Gastroesophageal sphincter (tissue), 4 donors: ENCODE data around the gene ERBB4. TPM values are rescaled to one million over a fixed set of nuclear protein-coding genes. Genes with fewer than 3 reads are reported as not detected.

Experiments
- ATAC-seq: fragments of 150-250 bp; one replicate; pipeline ENCODE4 v1.9.1; 2016; ENCODE audit warnings: mild to moderate bottlenecking, moderate library complexity
- H3K27ac ChIP-seq, 4 donors: fragments of 200-600 bp; sonication (generic) in 3 of 4; 1 replicate in 3 of 4; 2 replicates in 1 of 4; pipeline ENCODE4 v1.5.1; 2016 to 2019
- H3K27me3 ChIP-seq: fragments of 200-600 bp; sonication (generic); one replicate; pipeline ENCODE4 v1.5.1; 2019
- H3K36me3 ChIP-seq, 2 donors: fragments of 200-600 bp; sonication (generic); one replicate each; pipeline ENCODE4 v1.5.1; 2019; ENCODE audit warnings: control low read depth in 1 of 2
- H3K4me1 ChIP-seq, 3 donors: fragments of 200-600 bp; sonication (generic); 1 replicate in 2 of 3; 2 replicates in 1 of 3; pipeline ENCODE4 v1.5.1; 2016 to 2019; ENCODE audit warnings: control low read depth in 2 of 3
- H3K4me3 ChIP-seq, 2 donors: fragments of 200-600 bp; sonication (generic); one replicate each; pipeline ENCODE4 v1.5.1; 2019; ENCODE audit warnings: mild to moderate bottlenecking in 1 of 2, moderate library complexity in 1 of 2
- H3K9me3 ChIP-seq, 3 donors: fragments of 200-600 bp; sonication (generic); one replicate each; pipeline ENCODE4 v1.5.1; 2017 to 2019; ENCODE audit warnings: control low read depth in 2 of 3
- EP300 ChIP-seq: sonication (generic); formaldehyde crosslinking; IDR thresholded peaks from one replicate; pipeline ENCODE4 v1.6.1; 2017; ENCODE audit warnings: antibody characterized with exemption, mild to moderate bottlenecking
- POLR2A ChIP-seq, 2 donors: fragments of 450-650 bp; IDR thresholded peaks; one replicate each; pipeline ENCODE4 v1.6.1; 2017; ENCODE audit warnings: antibody characterized with exemption in 2 of 2, mild to moderate bottlenecking in 2 of 2, moderate library complexity in 1 of 2
- POLR2AphosphoS5 ChIP-seq: sonication (generic); formaldehyde crosslinking; IDR thresholded peaks from one replicate; pipeline ENCODE4 v1.6.1; 2017; ENCODE audit warnings: antibody characterized with exemption
- WGBS, 2 donors: methylation state at CpG; one replicate each; pipeline ENCODE4 v1.1.5; 2018; ENCODE audit warnings: low coverage in 1 of 2; 5-methylcytosine and 5-hydroxymethylcytosine counted together
- total RNA-seq, 4 donors: library from RNA; depleted of rRNA; stranded (reverse); fragments of >200 nt; gene quantifications; one replicate each; pipeline ENCODE4 v1.1.0, GENCODE V29; 2016
- TF ChIP-seq, protein P1 (sequence below), 4 experiments: fragments of 200-600 bp in 2 of 4; fragments of 450-650 bp in 2 of 4; sonication (generic) in 1 of 4; IDR thresholded peaks; one replicate each; pipeline ENCODE4 v1.5.1; 2017 to 2019; ENCODE audit warnings: antibody characterized with exemption in 4 of 4, mild to moderate bottlenecking in 2 of 4, moderate library complexity in 2 of 4

ERBB4 gene
- total RNA-seq, 4 donors from 2014 or later = 0.16 to 0.92 (median 0.50) TPM

DNA sequence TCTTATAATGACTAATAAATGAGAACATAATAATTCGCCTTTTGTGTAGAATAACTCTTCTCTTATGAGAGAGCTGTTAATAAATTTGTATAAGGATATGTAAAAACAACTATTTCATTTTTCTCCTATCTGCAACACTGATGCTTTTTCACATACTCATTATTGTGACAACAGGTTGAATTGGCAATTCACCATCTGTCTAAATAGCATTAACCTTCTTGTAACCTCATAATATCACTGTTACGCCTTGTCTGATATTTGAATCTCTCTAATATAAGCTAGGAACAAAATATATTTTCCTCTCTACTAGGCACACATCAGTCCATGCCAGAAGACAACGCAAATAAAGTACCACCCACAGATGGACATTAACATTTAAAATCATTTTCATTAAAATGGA, 1043.3 kb downstream of the ERBB4 start:
- no peaks in the 10 kb centered on the region for H3K27me3 ChIP-seq
- 76% methylated on average over 3 of the region's 3 CpGs for WGBS, 2 donors
- H3K27ac ChIP-seq = no peak overlapping the region
- H3K36me3 ChIP-seq = no peaks in the 10 kb centered on the region
- no peak overlapping the region for H3K4me3 ChIP-seq
- no peaks in the 10 kb centered on the region for H3K4me1 ChIP-seq
- TF ChIP-seq, protein P1, sequence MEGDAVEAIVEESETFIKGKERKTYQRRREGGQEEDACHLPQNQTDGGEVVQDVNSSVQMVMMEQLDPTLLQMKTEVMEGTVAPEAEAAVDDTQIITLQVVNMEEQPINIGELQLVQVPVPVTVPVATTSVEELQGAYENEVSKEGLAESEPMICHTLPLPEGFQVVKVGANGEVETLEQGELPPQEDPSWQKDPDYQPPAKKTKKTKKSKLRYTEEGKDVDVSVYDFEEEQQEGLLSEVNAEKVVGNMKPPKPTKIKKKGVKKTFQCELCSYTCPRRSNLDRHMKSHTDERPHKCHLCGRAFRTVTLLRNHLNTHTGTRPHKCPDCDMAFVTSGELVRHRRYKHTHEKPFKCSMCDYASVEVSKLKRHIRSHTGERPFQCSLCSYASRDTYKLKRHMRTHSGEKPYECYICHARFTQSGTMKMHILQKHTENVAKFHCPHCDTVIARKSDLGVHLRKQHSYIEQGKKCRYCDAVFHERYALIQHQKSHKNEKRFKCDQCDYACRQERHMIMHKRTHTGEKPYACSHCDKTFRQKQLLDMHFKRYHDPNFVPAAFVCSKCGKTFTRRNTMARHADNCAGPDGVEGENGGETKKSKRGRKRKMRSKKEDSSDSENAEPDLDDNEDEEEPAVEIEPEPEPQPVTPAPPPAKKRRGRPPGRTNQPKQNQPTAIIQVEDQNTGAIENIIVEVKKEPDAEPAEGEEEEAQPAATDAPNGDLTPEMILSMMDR (IDR thresholded peaks at IDR 0.05) = no peak
- no peak for TF ChIP-seq EP300
- TF ChIP-seq POLR2AphosphoS5 = no peak
- no peak for TF ChIP-seq POLR2A (IDR thresholded peaks at IDR 0.05)
- H3K9me3 ChIP-seq = no peaks in the 10 kb centered on the region
- no peak for ATAC-seq

DNA sequence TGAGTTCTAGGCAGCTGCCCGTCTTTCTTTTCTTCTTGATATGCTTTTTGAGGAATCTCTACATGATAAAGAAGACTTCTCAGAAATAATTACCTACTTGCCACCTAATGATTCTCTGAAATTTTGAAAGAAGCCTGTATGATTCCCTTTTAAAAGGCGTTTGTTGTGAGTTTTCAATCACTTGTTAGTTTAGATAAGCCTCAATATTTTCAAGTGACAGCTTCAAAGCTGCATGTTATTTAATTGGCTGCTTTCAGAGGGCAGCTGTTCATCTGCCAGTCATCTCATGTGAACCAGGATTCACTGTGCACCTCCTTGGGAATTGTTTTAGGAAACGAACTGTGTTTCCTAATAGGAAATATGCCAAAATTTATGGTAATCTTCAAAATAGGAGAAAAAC, 1044.1 kb downstream of the ERBB4 start:
- ATAC-seq = no peak
- Histone ChIP-seq H3K9me3 (no peaks in the 10 kb centered on the region), H3K4me1 (no peaks in the 10 kb centered on the region), H3K4me3 (no peak overlapping the region), H3K27me3 (no peaks in the 10 kb centered on the region), H3K36me3 (no peaks in the 10 kb centered on the region), H3K27ac (no peak overlapping the region)
- TF ChIP-seq EP300 (no peak), POLR2A (IDR thresholded peaks at IDR 0.05) (no peak)
- TF ChIP-seq, protein P1 (IDR thresholded peaks at IDR 0.05) = no peak
- 43 to 50% methylated on average over 3 of the region's 3 CpGs for WGBS, 2 donors

DNA sequence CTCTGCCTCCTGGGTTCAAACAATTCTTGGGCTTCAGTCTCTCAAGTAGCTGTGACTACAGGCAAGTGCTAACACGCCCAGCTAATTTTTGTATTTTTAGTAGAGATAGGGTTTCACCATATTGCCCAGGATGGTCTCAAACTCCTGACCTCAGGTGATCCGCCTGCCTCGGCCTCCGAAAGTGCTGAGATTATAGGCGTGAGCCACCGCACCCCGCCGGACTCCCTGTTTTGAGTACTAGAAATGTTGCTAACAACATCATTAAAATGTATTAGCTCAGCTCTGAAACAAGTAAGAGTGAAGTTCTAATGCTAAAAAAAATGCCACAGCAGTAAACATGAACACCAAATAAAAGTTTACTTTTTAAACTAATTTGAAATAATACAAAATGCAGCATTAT, 1044.5 kb downstream of the ERBB4 start:
- no peaks in the 10 kb centered on the region for H3K36me3 ChIP-seq
- H3K9me3 ChIP-seq = no peaks in the 10 kb centered on the region
- ATAC-seq = no peak
- H3K4me1 ChIP-seq = no peaks in the 10 kb centered on the region
- H3K27me3 ChIP-seq = no peaks in the 10 kb centered on the region
- TF ChIP-seq, protein P1 (IDR thresholded peaks at IDR 0.05) = no peak
- TF ChIP-seq EP300 = no peak
- TF ChIP-seq POLR2AphosphoS5 = no peak
- TF ChIP-seq POLR2A (IDR thresholded peaks at IDR 0.05) = no peak
- no peak overlapping the region for H3K27ac ChIP-seq
- H3K4me3 ChIP-seq = no peak overlapping the region
- WGBS, 2 donors = 83 to 97% methylated on average over 6 of the region's 8 CpGs

DNA sequence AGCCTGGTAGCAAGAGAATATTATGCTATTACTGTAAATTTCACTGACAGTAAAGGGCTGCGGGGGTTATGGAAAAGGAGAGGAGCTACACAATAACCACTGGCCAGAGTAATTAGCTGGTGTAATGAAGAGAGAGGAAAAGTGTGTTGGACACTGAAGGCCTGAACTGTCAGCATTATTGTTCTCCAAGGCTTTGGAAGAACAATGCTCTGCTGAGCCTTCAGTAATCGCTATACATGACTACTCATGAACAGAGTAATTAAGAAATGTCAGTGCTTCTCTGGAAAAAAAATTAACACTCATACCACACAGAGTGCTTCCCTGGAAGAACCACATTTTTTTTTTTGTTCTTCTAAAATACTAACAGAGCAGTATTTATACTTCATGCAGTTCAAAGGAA, 1050.9 kb downstream of the ERBB4 start:
- Histone ChIP-seq H3K27ac (no peak overlapping the region), H3K27me3 (no peaks in the 10 kb centered on the region), H3K9me3 (no peaks in the 10 kb centered on the region), H3K36me3 (no peaks in the 10 kb centered on the region), H3K4me3 (no peak overlapping the region), H3K4me1 (no peaks in the 10 kb centered on the region)
- 30 to 45% methylated on average over 2 of the region's 2 CpGs for WGBS, 2 donors
- TF ChIP-seq POLR2AphosphoS5 (no peak), EP300 (no peak), POLR2A (IDR thresholded peaks at IDR 0.05) (no peak)
- TF ChIP-seq, protein P1 (IDR thresholded peaks at IDR 0.05) = no peak
- no peak for ATAC-seq

DNA sequence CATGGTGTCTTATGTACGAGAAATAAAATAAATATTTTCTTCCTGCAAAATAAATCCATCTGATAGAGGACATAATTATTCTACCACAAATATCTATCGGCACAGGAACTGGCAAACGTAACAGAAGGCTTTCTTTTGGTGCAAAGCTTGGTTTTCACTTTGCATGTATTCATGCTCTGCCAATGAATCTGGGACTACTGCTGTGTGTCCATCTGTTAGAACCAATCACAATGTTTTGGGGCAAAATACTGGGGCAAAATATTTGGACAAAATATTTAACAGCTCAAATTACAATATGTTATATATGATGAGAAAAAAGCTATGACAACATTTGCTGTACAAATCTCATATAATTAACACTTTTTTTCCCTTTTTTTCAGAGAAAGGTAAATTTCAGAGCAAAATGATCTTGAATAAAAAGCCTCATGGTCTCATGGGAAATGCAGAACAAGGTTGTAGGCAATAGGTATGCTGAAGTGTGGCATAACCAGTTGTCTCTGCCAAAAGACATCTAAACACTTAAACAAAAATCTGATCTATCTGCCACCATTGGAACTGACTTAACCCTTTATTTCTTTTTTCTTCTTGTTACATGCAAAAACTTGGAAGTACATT, 1059.0 kb downstream of the ERBB4 start:
- ATAC-seq = no peak
- no peaks in the 10 kb centered on the region for H3K36me3 ChIP-seq
- H3K27ac ChIP-seq = no peak overlapping the region
- TF ChIP-seq POLR2A (IDR thresholded peaks at IDR 0.05) (no peak), POLR2AphosphoS5 (no peak), EP300 (no peak)
- TF ChIP-seq, protein P1 (IDR thresholded peaks at IDR 0.05) = no peak
- no peaks in the 10 kb centered on the region for H3K27me3 ChIP-seq
- H3K9me3 ChIP-seq = no peaks in the 10 kb centered on the region
- no peaks in the 10 kb centered on the region for H3K4me1 ChIP-seq
- 54 to 57% methylated on average over 3 of the region's 3 CpGs for WGBS, 2 donors
- no peak overlapping the region for H3K4me3 ChIP-seq
